GM18520 (cell line): Measurements from ENCODE around the gene NAA25.
"Not testable (repeated sequence)": the region's sequence is repeated elsewhere in the genome, so short reads cannot be mapped to it uniquely, and the experiment has no call there.

Experiments
- ATAC-seq: cut with Tn5 transposase; IDR thresholded peaks from one replicate; pipeline ENCODE4 v1.9.1; 2021; ENCODE audit not compliant: unreplicated experiment

Gene NAA25

DNA sequence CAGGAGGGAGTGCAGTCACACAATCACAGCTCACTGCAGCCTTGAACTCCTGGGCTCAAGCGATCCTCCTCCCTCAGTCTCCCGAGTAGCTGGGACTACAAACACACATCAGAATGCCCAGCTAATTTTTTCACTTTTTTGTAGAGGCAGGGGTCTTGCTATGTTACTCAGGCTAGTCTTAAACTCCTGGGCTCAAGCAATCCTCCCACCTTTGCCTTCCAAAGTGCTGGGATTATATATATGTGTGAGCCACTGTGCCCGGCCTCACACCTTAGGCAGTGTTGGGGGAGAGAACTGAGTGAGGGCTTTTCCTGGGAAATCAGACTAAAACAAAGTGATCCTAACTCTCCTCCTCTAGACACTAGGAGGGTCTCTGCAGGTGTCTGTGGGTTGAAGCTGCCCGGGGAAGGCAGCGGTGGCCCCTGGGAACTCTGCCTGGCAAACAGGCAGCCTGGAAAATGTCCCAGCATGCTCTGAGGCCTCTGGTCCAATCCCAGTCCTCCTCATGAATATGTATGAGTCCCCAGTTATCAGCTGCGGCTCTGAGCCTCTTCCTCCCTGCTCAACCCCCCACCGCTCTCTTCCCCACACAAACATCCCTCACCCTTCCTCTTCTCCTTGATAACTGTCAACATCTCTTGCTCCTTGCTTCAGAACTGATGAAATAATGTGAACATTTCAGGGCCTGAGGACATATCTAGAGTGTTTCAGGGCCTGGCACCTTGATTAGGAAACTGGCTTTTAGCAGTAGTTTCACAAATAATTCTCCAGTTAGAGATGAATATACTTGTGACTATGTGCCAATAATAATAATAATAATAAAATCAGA, 7.9 kb upstream of the NAA25 start:
- ATAC-seq: no peak

DNA sequence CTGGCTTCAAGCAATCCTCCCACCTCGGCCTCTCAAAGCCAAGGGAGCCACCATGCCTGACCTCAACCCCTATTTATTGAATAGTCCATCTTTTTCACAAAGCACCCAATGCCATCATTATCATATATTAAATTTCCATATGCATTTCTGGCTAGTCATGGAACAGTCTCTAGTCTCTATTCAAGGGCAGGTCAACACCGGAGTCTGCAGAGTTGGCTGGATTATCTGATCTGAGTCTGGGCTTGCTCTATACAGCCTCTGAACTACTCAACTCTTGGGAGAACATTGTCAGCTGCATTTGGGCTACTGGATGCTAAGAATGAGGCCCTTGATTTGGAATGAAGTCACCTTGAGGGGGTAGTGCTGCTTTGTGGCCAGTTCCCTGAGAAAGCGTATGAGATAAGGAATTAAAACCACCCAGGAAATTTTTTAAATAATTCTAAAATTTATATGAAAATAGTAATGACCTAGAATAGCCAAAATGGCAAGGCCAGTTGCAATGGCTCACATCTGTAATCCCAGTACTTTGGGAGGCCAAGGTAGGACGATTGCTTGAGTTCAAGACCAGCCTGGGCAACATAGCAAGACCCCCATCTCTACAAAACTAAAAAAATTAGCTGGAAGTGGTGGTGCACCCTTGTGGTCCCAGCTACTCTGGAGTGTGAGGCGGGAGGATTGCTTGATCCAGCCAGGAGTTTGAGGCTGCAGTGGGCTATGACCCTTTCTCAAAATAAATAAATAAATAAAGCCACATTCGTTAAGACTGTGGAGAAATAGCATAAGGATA, 6.9 kb upstream of the NAA25 start:
- ATAC-seq: no peak

DNA sequence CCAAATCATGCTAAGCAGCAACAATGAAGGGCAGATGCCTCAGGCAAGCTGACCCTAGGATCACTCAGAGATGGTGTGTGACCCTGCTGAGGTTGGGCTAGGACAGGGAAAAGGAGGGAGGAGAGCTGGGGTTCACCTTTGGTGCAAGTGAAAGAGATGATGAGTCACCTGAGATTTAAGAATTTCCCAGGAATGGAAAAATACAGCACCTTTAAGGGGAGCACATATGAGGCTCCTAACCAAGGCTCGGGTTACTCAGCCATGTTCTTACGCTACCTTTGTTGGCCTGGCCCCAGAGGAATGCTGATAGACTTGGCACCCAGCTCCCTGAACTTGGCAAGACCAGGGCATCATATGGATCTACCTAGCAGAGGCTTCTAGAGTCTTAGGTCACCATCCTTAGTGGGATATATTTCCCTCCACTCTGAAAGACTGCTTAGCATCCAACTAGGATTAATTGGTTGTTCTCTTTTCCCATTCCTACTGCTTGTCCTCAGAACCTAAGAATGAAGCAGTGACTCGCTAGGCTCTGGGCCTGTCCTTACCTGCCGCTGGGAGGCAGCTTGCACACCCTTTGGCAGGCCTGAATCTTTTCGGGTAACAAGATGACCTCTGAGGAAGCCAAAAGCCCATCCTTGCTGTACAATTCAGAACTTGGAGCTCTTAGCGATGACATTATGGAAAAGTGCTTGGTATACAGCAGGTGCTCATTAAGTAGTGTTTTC, 4.0 kb upstream of the NAA25 start:
- no peak for ATAC-seq

DNA sequence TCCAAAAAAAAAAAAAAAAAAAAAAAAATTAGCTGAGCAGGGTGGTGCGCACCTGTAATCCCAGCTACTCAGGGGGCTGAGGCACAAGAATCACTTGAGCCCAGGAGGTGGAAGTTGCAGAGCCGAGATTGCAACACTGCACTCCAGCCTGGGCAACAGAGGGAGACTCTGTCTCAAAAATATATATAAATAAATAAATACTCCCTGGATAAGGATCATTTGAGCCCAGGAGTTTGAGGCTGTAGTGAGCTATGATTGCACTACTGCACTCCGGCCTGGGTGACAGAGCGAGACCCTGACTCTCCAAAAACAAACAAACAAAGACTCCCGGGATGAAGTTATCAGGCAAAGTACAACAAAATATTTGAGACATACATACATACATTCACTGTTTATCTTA, 3.3 kb upstream of the NAA25 start:
- no peak for ATAC-seq

GRCh38 chr12:112110787-112111662, 2.4 kb upstream of the NAA25 start:
- ATAC-seq: not testable (repeated sequence)

- no peak for ATAC-seq
These were observed 1.0 kb downstream of the NAA25 start for GRCh38 chr12:112107306-112108201.

DNA sequence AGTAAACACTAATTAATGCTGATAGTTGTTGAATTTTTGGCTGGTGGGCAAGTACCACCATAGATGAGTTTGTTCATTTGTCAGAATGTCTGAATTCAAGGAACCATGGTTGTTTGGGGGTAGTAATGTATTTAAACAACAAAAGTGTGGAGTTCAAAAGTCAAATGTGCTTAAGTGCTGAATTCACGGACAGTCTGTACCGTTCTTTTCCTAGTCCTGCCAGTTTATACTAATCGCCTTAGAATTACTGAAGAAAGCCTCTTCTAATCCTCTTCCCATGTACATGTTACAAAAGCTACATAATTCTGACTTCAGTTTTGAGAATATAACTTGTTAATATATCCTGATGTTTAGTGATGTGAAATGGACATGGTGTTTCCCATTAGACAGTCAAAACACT, 2.7 kb downstream of the NAA25 start:
- no peak for ATAC-seq

DNA sequence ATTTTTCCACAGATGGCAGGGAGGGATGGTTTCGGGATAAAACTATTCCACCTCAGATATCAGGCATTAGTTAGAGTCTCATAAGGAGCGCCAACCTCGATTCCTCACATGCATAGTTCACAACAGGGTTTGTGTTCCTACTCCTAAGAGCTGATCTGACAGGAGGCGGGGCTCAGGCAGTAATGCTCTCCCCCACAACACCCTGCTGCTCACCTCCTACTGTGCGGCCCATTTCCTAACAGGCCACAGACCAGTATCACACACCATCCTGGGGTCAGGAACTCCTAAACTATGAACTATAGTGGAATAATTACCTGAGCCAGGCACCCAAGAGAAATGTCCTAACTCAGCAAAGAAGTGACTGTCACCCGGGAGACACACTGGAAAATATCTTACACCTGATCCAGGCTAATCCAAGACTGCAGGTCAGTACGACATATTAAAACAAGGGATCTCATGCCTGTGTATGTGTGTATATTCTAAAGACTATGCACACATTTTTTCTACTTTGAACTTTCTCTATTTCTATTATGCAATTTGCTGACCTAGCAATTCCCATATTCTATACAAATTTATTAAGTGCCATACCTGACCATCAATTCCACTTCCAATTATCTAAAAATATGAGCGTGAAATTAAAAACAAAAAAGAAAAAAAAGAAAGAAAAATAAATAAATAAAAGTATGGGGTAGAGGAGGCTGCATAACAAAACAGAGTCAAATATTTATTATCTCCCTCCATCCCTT, 4.7 kb downstream of the NAA25 start:
- ATAC-seq: no peak

DNA sequence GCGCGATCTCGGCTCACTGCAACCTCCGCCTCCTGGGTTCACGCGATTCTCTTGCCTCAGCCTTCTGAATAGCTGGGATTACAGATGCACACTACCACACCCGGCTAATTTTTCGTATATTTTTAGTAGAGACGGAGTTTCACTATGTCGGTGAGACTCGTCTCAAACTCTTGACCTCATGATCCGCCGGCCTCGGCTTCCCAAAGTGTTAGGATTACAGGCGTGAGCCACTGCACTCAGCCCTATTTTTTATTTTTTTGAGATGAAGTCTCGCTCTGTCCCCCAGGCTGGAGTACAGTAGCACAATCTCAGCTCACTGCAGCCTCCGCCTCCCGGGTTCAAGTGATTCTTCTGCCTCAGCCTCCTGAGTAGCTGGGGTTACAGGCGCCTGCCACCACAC, 5.8 kb downstream of the NAA25 start:
- ATAC-seq: not testable (repeated sequence)

GRCh38 chr12:112102127-112102526, 6.5 kb downstream of the NAA25 start:
- ATAC-seq: no peak

GRCh38 chr12:112100500-112100899, 8.1 kb downstream of the NAA25 start:
- ATAC-seq: not testable (repeated sequence)

- ATAC-seq: no peak
These were observed 10.9 kb downstream of the NAA25 start for GRCh38 chr12:112097641-112098040.

DNA sequence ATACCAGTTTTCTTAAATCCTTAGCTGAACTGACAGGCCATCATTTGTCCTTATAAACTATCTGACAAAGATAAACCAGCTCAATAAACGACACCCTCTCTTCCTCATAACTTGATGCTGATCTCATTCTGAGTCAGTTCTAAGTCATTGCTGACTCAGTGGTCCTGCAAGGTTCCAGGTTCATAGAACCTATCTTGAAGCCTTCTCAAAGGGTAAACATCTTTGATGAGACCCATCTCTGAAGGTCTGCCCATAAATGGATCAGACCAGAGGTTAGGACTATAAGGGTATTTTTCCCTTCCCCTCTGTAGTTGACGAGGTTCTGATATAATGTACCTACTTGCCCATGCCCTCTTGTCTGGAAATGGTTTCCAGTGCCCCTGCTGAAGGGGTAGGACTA, 11.9 kb downstream of the NAA25 start:
- ATAC-seq: no peak

GRCh38 chr12:112096070-112096469, 12.5 kb downstream of the NAA25 start:
- ATAC-seq: no peak

DNA sequence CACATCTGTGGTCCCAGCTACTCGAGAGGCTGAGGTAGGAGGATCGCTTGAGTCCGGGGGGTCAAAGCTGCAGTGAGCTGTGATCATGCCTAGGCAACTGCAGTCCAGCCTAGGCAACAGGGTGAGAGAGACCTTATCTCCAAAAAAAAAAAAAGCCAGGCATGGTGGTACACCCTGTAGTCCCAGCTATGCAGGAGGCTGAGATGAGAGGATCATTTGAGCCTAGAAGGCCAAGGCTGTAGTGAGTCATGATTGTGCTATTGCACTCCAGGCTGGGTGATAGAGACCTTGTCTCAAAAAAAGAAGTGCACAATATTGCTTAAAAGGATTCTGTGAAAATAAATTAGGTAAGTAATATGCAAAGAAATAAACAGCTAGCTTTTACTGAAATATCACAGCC, 17.0 kb downstream of the NAA25 start:
- no peak for ATAC-seq

DNA sequence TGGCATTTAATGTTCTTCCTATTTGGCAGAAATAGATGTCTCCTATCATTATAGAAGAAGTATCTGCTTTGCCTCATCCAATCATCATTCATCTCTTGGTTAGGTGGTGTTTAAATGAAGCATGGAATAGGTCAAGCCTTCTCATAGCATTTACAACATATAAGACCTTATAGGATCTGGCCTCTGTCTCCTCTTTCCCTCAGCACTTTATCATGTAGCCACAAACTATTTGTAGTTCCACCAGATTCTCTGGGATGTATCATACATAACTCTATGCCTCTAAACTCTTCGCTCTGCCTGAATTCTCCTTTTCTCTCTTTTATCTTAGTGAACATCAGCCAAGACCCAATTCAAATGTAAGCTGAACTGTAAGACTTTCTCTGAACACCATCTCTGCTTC, 20.7 kb downstream of the NAA25 start:
- ATAC-seq: no peak

DNA sequence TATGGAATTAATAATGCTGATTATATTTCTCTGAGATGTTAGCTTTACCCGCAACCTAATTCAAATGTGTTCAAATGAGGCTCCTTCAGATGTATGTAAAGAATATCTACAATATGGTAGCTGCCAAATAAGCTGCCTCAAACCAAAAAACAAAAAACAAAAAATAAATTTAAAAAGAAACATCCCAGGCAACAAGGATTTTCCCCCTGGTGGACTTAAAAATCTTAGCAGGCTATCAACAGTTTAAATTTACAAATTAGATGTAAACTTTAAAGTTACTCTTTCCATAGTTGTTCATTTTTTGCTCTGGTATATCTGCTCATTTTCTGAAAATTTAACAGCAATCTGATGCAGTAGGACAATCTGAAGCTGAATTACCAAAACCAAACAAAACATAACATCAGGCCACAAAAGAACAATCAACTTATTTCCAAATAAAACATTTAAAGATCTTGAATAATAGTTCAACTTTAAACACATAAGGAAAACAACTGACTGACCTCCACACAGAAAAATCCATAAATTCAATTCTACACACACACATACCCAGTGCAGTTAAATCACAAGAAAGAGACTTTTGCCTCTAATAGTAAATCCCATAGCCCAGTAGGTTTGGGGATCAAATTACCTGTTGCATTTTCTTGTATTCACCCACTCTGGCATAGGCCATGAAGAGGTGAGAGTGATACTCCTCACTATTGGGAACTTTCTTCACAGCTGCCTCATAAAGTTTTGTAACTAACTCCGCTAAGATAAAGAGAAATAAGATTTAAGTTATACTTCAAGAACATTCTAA, 21.3 kb downstream of the NAA25 start:
- no peak for ATAC-seq

GRCh38 chr12:112066566-112066965, 42.0 kb downstream of the NAA25 start:
- ATAC-seq: no peak
